GM18502 (cell line): ENCODE measurements around the gene IRF3.
"Not testable (repeated sequence)": the region's sequence is repeated elsewhere in the genome, so short reads cannot be mapped to it uniquely, and the experiment has no call there.

ENCODE experiments used
- ATAC-seq: cut with Tn5 transposase; IDR thresholded peaks from one replicate; pipeline ENCODE4 v1.9.1; 2021; ENCODE audit warnings: mild to moderate bottlenecking; ENCODE audit not compliant: unreplicated experiment, poor library complexity

The IRF3 gene

DNA sequence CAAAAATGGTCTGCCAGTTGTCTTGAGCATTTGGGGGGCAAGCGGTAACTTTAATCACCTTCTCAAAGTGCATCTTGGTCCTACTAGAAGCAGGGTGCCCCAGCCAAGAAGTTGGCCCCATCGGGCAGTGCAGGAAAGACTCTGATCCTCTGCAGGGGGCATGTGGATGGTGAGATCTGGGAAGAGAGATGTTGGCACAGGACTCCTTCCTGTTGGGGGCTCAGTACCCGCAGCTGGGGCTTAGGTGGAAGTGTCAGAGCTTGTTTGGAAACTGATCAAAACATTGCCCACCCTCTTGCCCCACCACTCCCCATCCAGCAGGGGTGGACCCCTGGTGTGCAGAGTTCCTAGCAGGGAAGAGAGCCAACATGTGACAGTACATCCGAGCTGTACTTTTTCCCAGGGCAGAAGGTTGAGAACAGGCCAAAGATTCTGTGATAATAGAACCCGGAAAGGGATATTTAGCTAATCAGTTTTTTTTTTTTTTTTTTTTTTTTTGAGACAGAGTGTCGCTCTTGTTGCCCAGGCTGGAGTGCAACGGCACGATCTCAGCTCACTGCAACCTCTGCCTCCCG is 34.6 kb downstream of the IRF3 start:
- no peak for ATAC-seq

DNA sequence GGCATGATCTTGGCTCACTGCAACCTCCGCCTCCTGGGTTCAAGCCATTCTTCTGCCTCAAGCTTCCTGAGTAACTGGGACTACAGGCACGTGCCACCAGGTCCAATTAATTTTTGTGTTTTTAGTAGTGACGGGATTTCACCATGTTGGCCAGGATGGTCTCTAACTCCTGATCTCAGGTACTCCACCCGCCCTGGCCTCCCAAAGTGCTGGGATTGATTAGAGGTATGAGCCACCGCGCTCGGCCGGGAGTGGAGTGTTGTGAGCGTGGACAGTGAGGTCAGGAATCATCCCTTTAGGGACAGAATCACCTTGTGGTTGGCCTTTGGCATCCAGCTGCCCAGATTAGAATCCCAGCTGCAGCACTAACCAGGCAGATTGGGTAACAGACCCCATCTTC is 36.0 kb downstream of the IRF3 start:
- ATAC-seq, result no peak

DNA sequence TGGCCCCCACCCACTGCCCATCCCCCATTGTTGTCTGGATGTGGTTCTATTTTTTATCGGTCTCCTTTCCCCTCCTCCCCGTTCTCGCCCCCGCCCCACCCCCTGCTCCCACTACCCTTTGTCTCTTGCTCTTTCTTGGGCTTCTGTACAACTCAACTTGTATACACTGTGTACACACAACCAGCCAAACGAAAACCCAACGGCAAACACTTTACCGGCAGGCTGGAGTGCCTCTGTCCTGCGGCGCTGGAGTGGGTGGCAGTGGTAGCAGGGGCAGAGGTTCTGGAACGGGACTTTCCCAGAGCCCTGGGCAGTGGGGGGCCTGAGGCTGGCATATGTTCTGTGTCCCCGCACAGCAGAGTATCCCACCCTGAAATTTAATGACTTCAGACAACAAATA is 39.4 kb downstream of the IRF3 start:
- no peak for ATAC-seq

DNA sequence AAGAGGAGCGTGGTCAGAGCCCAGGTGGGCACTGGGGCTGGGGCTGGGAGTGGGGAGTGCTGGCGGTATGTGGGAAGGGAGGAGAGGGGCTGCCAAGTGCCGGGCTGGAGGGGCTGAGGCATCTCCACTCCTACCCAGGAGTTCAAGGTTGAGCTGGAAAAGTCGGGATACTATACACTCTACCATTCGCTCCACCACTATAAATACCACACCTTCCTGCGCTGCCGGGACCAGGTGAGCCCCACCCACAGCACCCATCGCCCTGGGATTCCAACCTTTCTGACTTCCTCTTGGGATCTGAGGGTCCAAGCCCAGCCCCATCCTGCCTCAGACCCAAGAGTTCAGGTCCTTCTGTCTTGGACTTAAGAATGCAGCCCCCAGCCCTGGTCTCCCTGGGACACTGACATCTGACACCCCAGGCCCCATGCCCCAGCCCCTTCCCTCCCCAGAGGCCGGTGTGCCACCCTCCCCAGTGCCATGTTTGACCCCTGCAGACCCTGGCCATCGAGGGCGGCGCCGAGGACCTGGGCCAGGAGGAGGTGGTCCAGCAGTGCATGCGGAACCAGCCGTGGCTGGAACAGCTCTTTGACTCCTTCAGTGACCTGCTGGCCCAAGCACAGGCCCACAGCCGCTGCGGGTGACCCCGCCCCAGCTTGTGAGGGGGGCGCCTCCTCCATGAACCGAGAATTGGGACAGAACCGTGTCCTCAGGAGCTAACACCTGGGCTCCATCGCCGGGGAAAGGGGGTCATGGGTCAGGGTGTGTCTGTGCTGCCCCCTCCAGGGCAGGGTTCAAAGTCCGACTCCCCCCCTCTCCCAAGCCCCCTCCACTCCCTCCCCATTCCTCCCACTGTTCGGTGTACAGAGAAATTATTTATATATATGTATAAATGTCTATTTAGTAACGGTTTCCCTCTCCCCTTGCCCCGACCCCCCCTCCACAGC is 40.4 kb downstream of the IRF3 start:
- ATAC-seq, result no peak

DNA sequence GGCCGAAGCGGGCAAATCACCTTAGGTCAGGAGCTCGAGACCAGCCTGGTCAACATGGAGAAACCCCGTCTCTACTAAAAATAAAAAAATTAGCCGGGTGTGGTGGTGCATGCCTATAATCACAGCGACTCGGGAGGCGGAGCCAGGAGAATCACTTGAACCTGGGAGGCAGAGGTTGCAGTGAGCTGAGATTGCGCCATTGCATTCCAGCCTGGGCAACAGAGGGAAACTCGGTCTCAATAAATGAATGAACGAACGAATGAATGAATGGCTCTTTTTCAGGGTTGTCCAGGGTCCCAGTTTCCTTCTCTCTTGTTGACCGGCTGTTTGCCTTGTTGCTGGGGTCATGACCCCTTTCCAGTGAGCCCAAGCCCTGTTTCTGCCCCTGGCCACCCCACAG is 47.8 kb downstream of the IRF3 start:
- ATAC-seq, result not testable (repeated sequence)

DNA sequence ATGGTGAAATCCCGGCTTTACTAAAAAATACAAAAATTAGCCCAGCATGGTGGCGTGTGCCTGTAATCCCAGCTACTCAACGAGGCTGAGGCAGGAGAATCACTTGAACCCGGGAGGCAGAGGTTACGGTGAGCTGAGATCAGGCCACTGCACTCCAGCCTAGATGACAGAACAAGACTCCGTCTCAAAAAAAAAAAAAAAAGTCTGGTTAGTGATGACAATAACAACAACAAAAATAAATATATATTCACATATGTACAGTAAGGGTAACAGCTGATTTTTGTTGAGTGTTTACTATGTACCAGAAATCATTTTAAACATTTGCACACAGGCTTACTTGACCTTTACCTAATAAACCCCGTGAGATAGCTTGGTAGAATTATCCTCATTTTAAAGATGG is 48.7 kb downstream of the IRF3 start:
- no peak for ATAC-seq

DNA sequence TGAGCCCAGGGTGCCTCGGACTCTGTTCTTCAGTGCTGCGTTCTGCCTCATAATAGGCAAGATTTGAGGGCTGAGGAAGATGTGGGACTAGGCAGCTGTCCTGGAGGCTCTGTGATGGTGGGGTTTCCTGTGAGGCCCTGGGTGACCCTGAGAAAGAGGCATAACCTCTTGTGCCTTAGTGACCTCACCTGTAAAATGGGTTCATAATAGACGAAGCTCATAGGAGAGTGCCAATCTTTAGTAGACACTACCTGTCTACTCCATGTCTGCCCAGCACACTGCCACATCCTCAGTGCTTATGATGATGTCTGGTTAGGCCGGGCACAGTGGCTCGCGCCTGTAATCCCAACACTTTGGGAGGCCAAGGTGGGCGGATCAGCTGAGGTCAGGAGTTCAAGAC is 49.1 kb downstream of the IRF3 start:
- no peak for ATAC-seq

DNA sequence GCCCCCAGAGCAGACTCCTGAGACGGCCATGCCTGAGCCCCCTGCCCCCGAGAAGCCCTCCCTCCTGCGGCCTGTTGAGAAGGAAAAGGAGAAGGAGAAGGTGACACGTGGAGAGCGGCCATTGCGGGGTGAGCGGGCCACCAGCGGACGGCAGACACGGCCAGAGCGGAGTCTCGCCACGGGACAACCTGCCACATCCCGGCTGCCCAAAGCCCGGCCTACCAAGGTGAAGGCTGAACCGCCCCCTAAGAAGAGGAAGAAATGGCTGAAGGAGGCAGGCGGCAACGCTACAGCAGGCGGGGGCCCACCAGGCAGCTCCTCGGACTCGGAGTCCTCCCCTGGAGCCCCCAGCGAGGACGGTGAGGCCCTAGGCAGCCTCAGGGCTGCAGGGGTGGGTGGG is 49.8 kb downstream of the IRF3 start:
- ATAC-seq, result no peak

DNA sequence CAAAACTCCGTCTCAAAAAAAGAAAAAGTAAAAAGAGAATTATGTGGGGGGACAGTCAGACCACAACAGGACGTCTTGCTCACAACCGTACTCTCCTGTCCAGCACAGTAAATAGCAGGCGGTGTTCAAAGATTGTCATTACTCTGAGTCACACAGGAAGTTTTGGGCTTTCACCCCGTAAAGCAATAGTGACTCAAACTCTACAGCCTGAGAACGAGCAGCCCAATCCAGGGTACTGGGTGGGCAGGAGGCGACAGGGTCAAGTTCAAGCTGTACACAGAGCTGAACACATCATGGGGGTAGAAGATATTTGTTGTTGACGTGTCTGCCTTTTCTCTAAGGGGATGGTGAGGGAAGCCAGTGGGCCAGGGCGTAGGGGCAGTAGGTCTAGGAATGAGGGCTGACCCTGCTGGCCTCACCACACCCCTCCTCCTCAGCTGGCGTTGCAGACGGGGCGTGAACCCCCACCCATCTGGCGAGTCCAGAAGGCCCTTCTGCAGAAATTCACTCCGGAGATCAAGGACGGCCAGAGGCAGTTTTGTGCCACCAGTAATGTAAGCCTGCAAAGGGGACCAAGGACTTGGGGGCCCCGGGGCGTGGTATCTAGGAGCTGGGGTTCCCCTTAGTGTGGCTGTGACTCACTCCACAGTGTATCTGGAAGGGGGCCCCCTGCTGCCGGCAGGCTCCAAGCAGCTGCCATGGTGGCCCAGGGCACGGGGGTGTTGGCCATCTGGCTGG is 51.4 kb downstream of the IRF3 start:
- ATAC-seq, result no peak

DNA sequence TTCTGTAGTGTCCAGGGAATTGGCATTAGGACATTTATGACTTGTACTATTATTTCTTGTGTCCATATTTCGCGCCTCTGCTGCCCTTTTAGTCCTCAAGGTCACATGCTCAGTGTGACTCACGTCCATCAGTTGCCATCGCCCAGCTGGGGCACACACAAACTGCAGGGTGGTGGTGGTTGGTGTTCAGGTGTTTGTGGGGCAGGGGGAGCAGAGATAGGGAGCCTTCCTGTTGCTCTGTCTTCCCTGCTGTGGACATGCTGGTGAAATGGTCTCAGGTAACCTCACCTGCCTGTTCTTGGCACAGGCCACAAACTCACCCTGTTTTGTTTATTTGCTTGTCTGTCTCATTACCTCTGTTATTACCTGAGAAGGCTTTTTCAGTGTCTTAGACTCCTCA is 52.3 kb downstream of the IRF3 start:
- ATAC-seq, result no peak
